K562 (cell line): ENCODE measurements around the gene LY6G6D. TPM values are rescaled to one million over a fixed set of nuclear protein-coding genes. Genes with fewer than 3 reads are reported as not detected.
A peak's percentile ranks its signal among the peaks of the same experiment; 100 is the strongest.

Experiments
- FOXK1 ChIP-seq: sonication (generic); formaldehyde crosslinking; IDR thresholded peaks from 2 replicates; pipeline ENCODE4 v1.8.0; 2022; ENCODE audit warnings: missing genetic modification reagents, mild to moderate bottlenecking, borderline replicate concordance
- HDAC1 ChIP-seq, 2 experiments: fragments of 450-650 bp; IDR thresholded peaks; 2 replicates each; pipeline ENCODE4 v1.6.1; 2016 to 2017; ENCODE audit warnings: inconsistent platforms in 1 of 2, mild to moderate bottlenecking in 1 of 2, moderate library complexity in 1 of 2
- PHB2 ChIP-seq: fragments of 450-650 bp; IDR thresholded peaks from 2 replicates; pipeline ENCODE4 v1.6.1; 2017; ENCODE audit warnings: low read depth
- PTRF ChIP-seq: fragments of 450-650 bp; IDR thresholded peaks from 2 replicates; pipeline ENCODE4 v1.6.1; 2016; ENCODE audit warnings: mild to moderate bottlenecking, missing genetic modification characterization, missing compliant biosample characterization
- SMAD4 ChIP-seq: fragments of 250-450 bp; sonication (Bioruptor Pico); conservative IDR thresholded peaks from 2 replicates; pipeline ENCODE4 v1.8.0; 2021; ENCODE audit warnings: inconsistent platforms, mild to moderate bottlenecking, moderate library complexity
- ZNF76 ChIP-seq: fragments of 250-450 bp; sonication (Bioruptor Pico); IDR thresholded peaks from 2 replicates; pipeline ENCODE4 v1.4.0; 2020; ENCODE audit warnings: mild to moderate bottlenecking, moderate library complexity, borderline replicate concordance
- polyA plus RNA-seq, 8 experiments: library from polyadenylated mRNA; depleted of rRNA in 4 of 8; stranded (reverse) in 5 of 8; unstranded in 3 of 8; fragments of >200 nt; fragmentation: Nextera tagmentation in 2 of 8; fragmentation: Illumina TruSeq in 1 of 8; extraction: Ambion mirVana in 2 of 8; extraction: Trizol in 1 of 8; gene quantifications; 2 replicates each; pipeline versions ENCODE4 v1.2.1 to v1.2.3, GENCODE V29; 2011 to 2014; ENCODE audit warnings: inconsistent platforms in 1 of 8, missing spikeins in 1 of 8
- total RNA-seq, 7 experiments: library from RNA; depleted of rRNA in 6 of 7; stranded (reverse); fragments of >200 nt in 6 of 7; fragmentation: Illumina TruSeq in 2 of 7; extraction: Trizol in 2 of 7; gene quantifications; 2 replicates each; pipeline versions ENCODE4 v1.2.1 to v1.2.3, GENCODE V29; 2011 to 2021; ENCODE audit warnings: low replicate concordance in 1 of 7
- TF ChIP-seq, protein P1 (sequence below): sonication (generic); formaldehyde crosslinking; IDR thresholded peaks from 2 replicates; pipeline ENCODE4 v1.8.1; 2023; ENCODE audit warnings: mild to moderate bottlenecking, missing genetic modification reagents
- TF ChIP-seq, protein P2 (sequence below): fragments of 450-650 bp; conservative IDR thresholded peaks from 2 replicates; pipeline ENCODE4 v1.6.1; 2016; ENCODE audit warnings: missing genetic modification characterization, low read depth, mild to moderate bottlenecking, missing compliant biosample characterization, moderate library complexity
- TF ChIP-seq, protein P3 (sequence below): fragments of 250-450 bp; sonication (Bioruptor Pico); IDR thresholded peaks from 2 replicates; pipeline ENCODE4 v1.9.0; 2021; ENCODE audit warnings: mild to moderate bottlenecking, inconsistent platforms
- TF ChIP-seq, protein P4 (sequence below), 3 experiments: fragments of 200-800 bp in 1 of 3; sonication (Bioruptor generic) in 1 of 3; sonication (generic) in 1 of 3; formaldehyde crosslinking in 1 of 3; IDR thresholded peaks; 2 replicates each; pipeline versions ENCODE4 v1.6.1 to v1.8.0; 2016 to 2022; ENCODE audit warnings: mild to moderate bottlenecking in 2 of 3, missing compliant biosample characterization in 2 of 3, missing genetic modification characterization in 2 of 3, missing genetic modification reagents in 1 of 3

LY6G6D gene
- total and polyA plus RNA-seq, 9 of the 15 experiments (the other 6 are each of a cell fraction or from before 2014, with no cell fraction given), result 0.30 to 0.38 TPM; not detected in 7

DNA sequence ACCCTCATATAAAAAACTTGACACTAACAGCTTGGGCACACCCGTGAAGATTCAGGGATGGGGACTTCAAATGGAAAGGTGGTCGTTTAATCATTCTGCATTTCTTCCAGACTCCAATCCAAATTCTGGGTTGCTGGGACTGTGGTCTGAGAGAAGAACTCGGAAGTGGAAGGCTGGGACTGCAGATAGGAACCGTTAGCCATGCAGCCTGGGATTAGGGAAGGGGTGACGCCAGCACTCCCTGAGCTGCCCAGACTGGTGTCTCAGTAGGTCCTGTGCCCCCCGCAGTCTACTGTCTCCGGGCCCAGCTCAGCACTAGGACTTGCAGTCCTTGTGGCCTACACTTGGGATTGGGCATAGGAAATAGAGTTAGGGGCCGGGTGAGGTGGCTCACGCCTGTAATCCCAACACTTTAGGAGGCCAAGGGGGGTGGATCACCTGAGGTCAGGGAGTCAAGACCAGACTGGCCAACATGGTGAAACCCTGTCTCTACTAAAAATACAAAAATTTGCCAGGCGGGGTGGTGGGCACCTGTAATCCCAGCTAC lies 21.7 kb downstream of the LY6G6D start (continued):
- peak; percentile 6; the same call in 1 of the 2 replicates for TF ChIP-seq SMAD4 (CRISPR knock-in tag)
- TF ChIP-seq, protein P1, sequence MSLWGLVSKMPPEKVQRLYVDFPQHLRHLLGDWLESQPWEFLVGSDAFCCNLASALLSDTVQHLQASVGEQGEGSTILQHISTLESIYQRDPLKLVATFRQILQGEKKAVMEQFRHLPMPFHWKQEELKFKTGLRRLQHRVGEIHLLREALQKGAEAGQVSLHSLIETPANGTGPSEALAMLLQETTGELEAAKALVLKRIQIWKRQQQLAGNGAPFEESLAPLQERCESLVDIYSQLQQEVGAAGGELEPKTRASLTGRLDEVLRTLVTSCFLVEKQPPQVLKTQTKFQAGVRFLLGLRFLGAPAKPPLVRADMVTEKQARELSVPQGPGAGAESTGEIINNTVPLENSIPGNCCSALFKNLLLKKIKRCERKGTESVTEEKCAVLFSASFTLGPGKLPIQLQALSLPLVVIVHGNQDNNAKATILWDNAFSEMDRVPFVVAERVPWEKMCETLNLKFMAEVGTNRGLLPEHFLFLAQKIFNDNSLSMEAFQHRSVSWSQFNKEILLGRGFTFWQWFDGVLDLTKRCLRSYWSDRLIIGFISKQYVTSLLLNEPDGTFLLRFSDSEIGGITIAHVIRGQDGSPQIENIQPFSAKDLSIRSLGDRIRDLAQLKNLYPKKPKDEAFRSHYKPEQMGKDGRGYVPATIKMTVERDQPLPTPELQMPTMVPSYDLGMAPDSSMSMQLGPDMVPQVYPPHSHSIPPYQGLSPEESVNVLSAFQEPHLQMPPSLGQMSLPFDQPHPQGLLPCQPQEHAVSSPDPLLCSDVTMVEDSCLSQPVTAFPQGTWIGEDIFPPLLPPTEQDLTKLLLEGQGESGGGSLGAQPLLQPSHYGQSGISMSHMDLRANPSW (CRISPR knock-in tag), result 0 out of 2 replicates have a peak, but pooled peaks have one; percentile 53
- TF ChIP-seq, protein P2, sequence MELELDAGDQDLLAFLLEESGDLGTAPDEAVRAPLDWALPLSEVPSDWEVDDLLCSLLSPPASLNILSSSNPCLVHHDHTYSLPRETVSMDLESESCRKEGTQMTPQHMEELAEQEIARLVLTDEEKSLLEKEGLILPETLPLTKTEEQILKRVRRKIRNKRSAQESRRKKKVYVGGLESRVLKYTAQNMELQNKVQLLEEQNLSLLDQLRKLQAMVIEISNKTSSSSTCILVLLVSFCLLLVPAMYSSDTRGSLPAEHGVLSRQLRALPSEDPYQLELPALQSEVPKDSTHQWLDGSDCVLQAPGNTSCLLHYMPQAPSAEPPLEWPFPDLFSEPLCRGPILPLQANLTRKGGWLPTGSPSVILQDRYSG (tag), result peak; percentile 59; the same call in 1 of the 2 replicates
- no peak for TF ChIP-seq PHB2
- TF ChIP-seq, protein P3, sequence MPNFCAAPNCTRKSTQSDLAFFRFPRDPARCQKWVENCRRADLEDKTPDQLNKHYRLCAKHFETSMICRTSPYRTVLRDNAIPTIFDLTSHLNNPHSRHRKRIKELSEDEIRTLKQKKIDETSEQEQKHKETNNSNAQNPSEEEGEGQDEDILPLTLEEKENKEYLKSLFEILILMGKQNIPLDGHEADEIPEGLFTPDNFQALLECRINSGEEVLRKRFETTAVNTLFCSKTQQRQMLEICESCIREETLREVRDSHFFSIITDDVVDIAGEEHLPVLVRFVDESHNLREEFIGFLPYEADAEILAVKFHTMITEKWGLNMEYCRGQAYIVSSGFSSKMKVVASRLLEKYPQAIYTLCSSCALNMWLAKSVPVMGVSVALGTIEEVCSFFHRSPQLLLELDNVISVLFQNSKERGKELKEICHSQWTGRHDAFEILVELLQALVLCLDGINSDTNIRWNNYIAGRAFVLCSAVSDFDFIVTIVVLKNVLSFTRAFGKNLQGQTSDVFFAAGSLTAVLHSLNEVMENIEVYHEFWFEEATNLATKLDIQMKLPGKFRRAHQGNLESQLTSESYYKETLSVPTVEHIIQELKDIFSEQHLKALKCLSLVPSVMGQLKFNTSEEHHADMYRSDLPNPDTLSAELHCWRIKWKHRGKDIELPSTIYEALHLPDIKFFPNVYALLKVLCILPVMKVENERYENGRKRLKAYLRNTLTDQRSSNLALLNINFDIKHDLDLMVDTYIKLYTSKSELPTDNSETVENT (CRISPR knock-in tag), result peak; percentile 77; the same call in 1 of the 2 replicates
- TF ChIP-seq, protein P4, sequence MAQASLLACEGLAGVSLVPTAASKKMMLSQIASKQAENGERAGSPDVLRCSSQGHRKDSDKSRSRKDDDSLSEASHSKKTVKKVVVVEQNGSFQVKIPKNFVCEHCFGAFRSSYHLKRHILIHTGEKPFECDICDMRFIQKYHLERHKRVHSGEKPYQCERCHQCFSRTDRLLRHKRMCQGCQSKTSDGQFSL (CRISPR knock-in tag; IDR thresholded peaks at IDR 0.05), result no peak
- TF ChIP-seq, protein P4 (tag; IDR thresholded peaks at IDR 0.05), result peak in 1 of 2 experiments; percentile 83; a peak in 1 of 4 replicates
- 0 out of 2 replicates have a peak, but pooled peaks have one; percentile 39 for TF ChIP-seq ZNF76 (CRISPR knock-in tag)
- TF ChIP-seq FOXK1 (CRISPR knock-in tag), result peak; percentile 6; the same call in 1 of the 2 replicates
- peak; percentile 9; the same call in 1 of the 2 replicates for TF ChIP-seq PTRF
- TF ChIP-seq HDAC1 (IDR thresholded peaks at IDR 0.05), result no peak
